Liver (tissue), 9 donors: ENCODE results near the gene RASSF8. TPM values are rescaled to one million over a fixed set of nuclear protein-coding genes. Genes with fewer than 3 reads are reported as not detected.

ENCODE experiments used
- DNase-seq: peaks from one replicate; pipeline ENCODE4 v3.0.0-alpha.2; 2017; ENCODE audit warnings: low spot score
- H3K27ac ChIP-seq, 2 donors: one replicate each; pipeline ENCODE4 v1.7.0; 2013; ENCODE audit warnings: inconsistent platforms in 2 of 2, low read length in 2 of 2, control low read depth in 1 of 2, low read depth in 1 of 2, mild to moderate bottlenecking in 1 of 2
- H3K27me3 ChIP-seq, 4 donors: one replicate each; pipeline versions ENCODE4 v1.6.1 to v1.7.0; 2013; ENCODE audit warnings: low read length in 3 of 4, inconsistent platforms in 1 of 4, mild to moderate bottlenecking in 1 of 4, moderate library complexity in 1 of 4; ENCODE audit not compliant: control insufficient read depth in 4 of 4, insufficient read depth in 4 of 4
- H3K36me3 ChIP-seq, 4 donors: one replicate each; pipeline versions ENCODE4 v1.6.1 to v1.7.0; 2013; ENCODE audit warnings: low read length in 3 of 4, mild to moderate bottlenecking in 3 of 4, low read depth in 1 of 4, moderate library complexity in 1 of 4; ENCODE audit not compliant: control insufficient read depth in 4 of 4, insufficient read depth in 3 of 4
- H3K4me1 ChIP-seq, 4 donors: one replicate each; pipeline versions ENCODE4 v1.6.1 to v1.7.0; 2013; ENCODE audit warnings: low read length in 3 of 4, mild to moderate bottlenecking in 3 of 4, moderate library complexity in 1 of 4; ENCODE audit not compliant: control insufficient read depth in 4 of 4, insufficient read depth in 4 of 4
- H3K4me3 ChIP-seq, 3 donors: one replicate each; pipeline versions ENCODE4 v1.6.1 to v1.7.0; 2013; ENCODE audit warnings: low read length in 3 of 3, control low read depth in 1 of 3, low read depth in 1 of 3, mild to moderate bottlenecking in 1 of 3
- H3K9ac ChIP-seq, 2 donors: one replicate each; pipeline ENCODE4 v1.7.0; 2013; ENCODE audit warnings: low read length in 2 of 2, mild to moderate bottlenecking in 2 of 2, moderate library complexity in 2 of 2, control low read depth in 1 of 2, low read depth in 1 of 2
- H3K9me3 ChIP-seq, 4 donors: one replicate each; pipeline versions ENCODE4 v1.6.1 to v1.7.0; 2013; ENCODE audit warnings: low read length in 3 of 4; ENCODE audit not compliant: control insufficient read depth in 4 of 4
- ATF3 ChIP-seq: IDR thresholded peaks from 2 replicates; pipeline ENCODE4 v1.6.1; 2016; ENCODE audit warnings: antibody characterized with exemption
- CTCF ChIP-seq: fragments of 150-350 bp; IDR thresholded peaks from 2 replicates; pipeline ENCODE4 v1.5.1; 2017; ENCODE audit warnings: improper control_type of control experiment, low read depth, low read length; ENCODE audit not compliant: missing input control
- EGR1 ChIP-seq, 2 donors: IDR thresholded peaks; 2 replicates each; pipeline ENCODE4 v1.6.1; 2016 to 2018; ENCODE audit warnings: antibody characterized with exemption in 2 of 2, low read depth in 2 of 2
- FOXA1 ChIP-seq: IDR thresholded peaks from 2 replicates; pipeline ENCODE4 v1.6.1; 2016; ENCODE audit warnings: antibody characterized with exemption
- FOXA2 ChIP-seq: IDR thresholded peaks from 2 replicates; pipeline ENCODE4 v1.6.1; 2016; ENCODE audit warnings: antibody characterized with exemption
- GABPA ChIP-seq, 2 donors: IDR thresholded peaks in 1 of 2; conservative IDR thresholded peaks in 1 of 2; 2 replicates each; pipeline ENCODE4 v1.6.1; 2016; ENCODE audit warnings: antibody characterized with exemption in 2 of 2, mild to moderate bottlenecking in 1 of 2, moderate library complexity in 1 of 2
- HNF4A ChIP-seq, 2 donors: conservative IDR thresholded peaks; 2 replicates each; pipeline ENCODE4 v1.6.1; 2016; ENCODE audit warnings: antibody characterized with exemption in 2 of 2, mild to moderate bottlenecking in 2 of 2
- HNF4G ChIP-seq: IDR thresholded peaks from 2 replicates; pipeline ENCODE4 v1.6.1; 2016; ENCODE audit warnings: antibody characterized with exemption
- JUND ChIP-seq, 2 donors: IDR thresholded peaks; 2 replicates each; pipeline ENCODE4 v1.6.1; 2016; ENCODE audit warnings: antibody characterized with exemption in 2 of 2
- MAX ChIP-seq: IDR thresholded peaks from 2 replicates; pipeline ENCODE4 v1.6.1; 2016; ENCODE audit warnings: antibody characterized with exemption
- NR2F2 ChIP-seq: IDR thresholded peaks from 2 replicates; pipeline ENCODE4 v1.6.1; 2016; ENCODE audit warnings: antibody characterized with exemption
- RAD21 ChIP-seq, 2 donors: IDR thresholded peaks; 2 replicates each; pipeline ENCODE4 v1.6.1; 2016; ENCODE audit warnings: antibody characterized with exemption in 2 of 2, mild to moderate bottlenecking in 2 of 2
- REST ChIP-seq: IDR thresholded peaks from 2 replicates; pipeline ENCODE4 v1.6.1; 2016; ENCODE audit warnings: antibody characterized with exemption, mild to moderate bottlenecking
- RXRA ChIP-seq, 2 donors: IDR thresholded peaks; 2 replicates each; pipeline ENCODE4 v1.6.1; 2017 to 2018; ENCODE audit warnings: antibody characterized with exemption in 2 of 2, mild to moderate bottlenecking in 1 of 2
- SP1 ChIP-seq: IDR thresholded peaks from 2 replicates; pipeline ENCODE4 v1.6.1; 2018; ENCODE audit warnings: antibody characterized with exemption, mild to moderate bottlenecking
- TAF1 ChIP-seq: conservative IDR thresholded peaks from 2 replicates; pipeline ENCODE4 v1.6.1; 2016; ENCODE audit warnings: antibody characterized with exemption, mild to moderate bottlenecking
- YY1 ChIP-seq: IDR thresholded peaks from 2 replicates; pipeline ENCODE4 v1.6.1; 2016; ENCODE audit warnings: antibody characterized with exemption, mild to moderate bottlenecking
- ZBTB33 ChIP-seq: IDR thresholded peaks from 2 replicates; pipeline ENCODE4 v1.6.1; 2016; ENCODE audit warnings: antibody characterized with exemption
- WGBS: extraction: QIAGEN DNeasy Blood & Tissue Kit; methylation state at CpG from one replicate; pipeline ENCODE4 v1.1.7; 2013; 5-methylcytosine and 5-hydroxymethylcytosine counted together
- polyA plus RNA-seq, 2 donors: library from polyadenylated mRNA; stranded (reverse) in 1 of 2; unstranded in 1 of 2; fragments of 200-250 nt in 1 of 2; fragments of >200 nt in 1 of 2; fragmentation: Nextera tagmentation in 1 of 2; extraction: Ambion mirVana in 1 of 2; gene quantifications; one replicate each; pipeline versions ENCODE4 v1.2.1 to v1.2.3, GENCODE V29; 2013 to 2015
- total RNA-seq, 2 donors: library from RNA; depleted of rRNA; stranded (reverse); fragments of >200 nt; gene quantifications; one replicate each; pipeline ENCODE4 v1.2.3, GENCODE V29; 2014
- donor health status: healthy.
- donor health status: healthy.
- donor health status: healthy.
- donor health status: healthy.
- donor health status: healthy.

RASSF8 gene
- total and polyA plus RNA-seq, 4 donors = 1.7 to 9.4 (median 3.3) TPM

- H3K36me3 ChIP-seq = no peaks in the 10 kb centered on the region
- DNase-seq = no peak
- no peaks in the 10 kb centered on the region for H3K27me3 ChIP-seq
- WGBS = 93% methylated on average over 1 of the region's 1 CpG
- H3K27ac ChIP-seq = no peak overlapping the region
- TF ChIP-seq EGR1 (IDR thresholded peaks at IDR 0.05; ENCODE audit: low read depth in 2 of 2) (no peak), FOXA1 (no peak), HNF4G (no peak), MAX (no peak), ATF3 (no peak), RXRA (IDR thresholded peaks at IDR 0.05) (no peak), NR2F2 (no peak), REST (no peak), ZBTB33 (no peak), JUND (IDR thresholded peaks at IDR 0.05) (no peak), TAF1 (no peak), GABPA (IDR thresholded peaks at IDR 0.05 in 1 of 2, conservative IDR thresholded peaks at IDR 0.05 in 1 of 2) (no peak), FOXA2 (no peak), YY1 (no peak), SP1 (no peak), CTCF (no peak), RAD21 (IDR thresholded peaks at IDR 0.05) (no peak), HNF4A (conservative IDR thresholded peaks at IDR 0.05) (no peak)
- no peaks in the 10 kb centered on the region for H3K9me3 ChIP-seq
- H3K4me3 ChIP-seq = no peak overlapping the region
- H3K4me1 ChIP-seq = no peaks in the 10 kb centered on the region
- H3K9ac ChIP-seq = no peak overlapping the region
These were observed 29.3 kb upstream of the RASSF8 start for GRCh38 chr12:25929142-25929541.
